GM19397 (cell line): ENCODE results near the gene CCR2.
"Not testable (repeated sequence)": the region's sequence is repeated elsewhere in the genome, so short reads cannot be mapped to it uniquely, and the experiment has no call there.

ENCODE experiments used
- ATAC-seq: cut with Tn5 transposase; IDR thresholded peaks from one replicate; pipeline ENCODE4 v1.9.1; 2021; ENCODE audit warnings: mild to moderate bottlenecking, moderate library complexity; ENCODE audit not compliant: unreplicated experiment

CCR2 gene

GRCh38 chr3:46400846-46401245, 46.9 kb downstream of the CCR2 start:
- no peak for ATAC-seq

- ATAC-seq, result no peak
These were observed 47.7 kb downstream of the CCR2 start for GRCh38 chr3:46401579-46401978.

GRCh38 chr3:46402902-46403301, 49.0 kb downstream of the CCR2 start:
- not testable (repeated sequence) for ATAC-seq

- ATAC-seq, result no peak
These were observed 51.5 kb downstream of the CCR2 start for GRCh38 chr3:46405301-46406019.

GRCh38 chr3:46406443-46406787, 52.5 kb downstream of the CCR2 start:
- no peak for ATAC-seq

- ATAC-seq, result no peak
These were observed 53.1 kb downstream of the CCR2 start, which contains the start of the genes CCR5AS and CCRL2 for GRCh38 chr3:46406788-46407611. Gene CCR5AS, minus strand, starts transcription at chr3:46407066. Gene CCRL2, plus strand, starts transcription at chr3:46407259. Its CDS starts 821 bp downstream, at chr3:46408080.

GRCh38 chr3:46407970-46408369, 54.1 kb downstream of the CCR2 start:
- no peak for ATAC-seq

GRCh38 chr3:46408853-46409252, 54.9 kb downstream of the CCR2 start:
- ATAC-seq, result no peak

- no peak for ATAC-seq
These were observed 56.0 kb downstream of the CCR2 start for GRCh38 chr3:46409739-46410489.
